BLaER1 (cell line): ENCODE results near the gene ABO.
"Not testable (repeated sequence)": the region's sequence is repeated elsewhere in the genome, so short reads cannot be mapped to it uniquely, and the experiment has no call there.

Source experiments
- H3K27ac ChIP-seq: shearing (Covaris generic); formaldehyde crosslinking; 2 replicates; pipeline ENCODE4 v1.8.1; 2022
- H3K27me3 ChIP-seq: shearing (Covaris generic); formaldehyde crosslinking; 2 replicates; pipeline ENCODE4 v1.8.1; 2022
- H3K36me3 ChIP-seq: shearing (Covaris generic); formaldehyde crosslinking; 2 replicates; pipeline ENCODE4 v1.8.1; 2022
- H3K4me1 ChIP-seq: shearing (Covaris generic); formaldehyde crosslinking; 2 replicates; pipeline ENCODE4 v1.8.1; 2022
- H3K4me2 ChIP-seq: shearing (Covaris generic); formaldehyde crosslinking; 2 replicates; pipeline ENCODE4 v1.8.1; 2022
- H3K4me3 ChIP-seq: shearing (Covaris generic); formaldehyde crosslinking; 2 replicates; pipeline ENCODE4 v1.8.1; 2022
- H3K9ac ChIP-seq: shearing (Covaris generic); formaldehyde crosslinking; 2 replicates; pipeline ENCODE4 v1.8.1; 2022
- H3K9me3 ChIP-seq: shearing (Covaris generic); formaldehyde crosslinking; 2 replicates; pipeline ENCODE4 v1.8.1; 2022
- H4K20me1 ChIP-seq: shearing (Covaris generic); formaldehyde crosslinking; 2 replicates; pipeline ENCODE4 v1.8.1; 2022
- Cebpa-rat ChIP-seq: shearing (Covaris generic); IDR thresholded peaks from 2 replicates; pipeline ENCODE4 v1.8.1; 2022

ABO gene

GRCh38 chr9:133227242-133227860 is 47.6 kb downstream of the ABO start:
- Histone ChIP-seq H3K4me1 (peaks cover 65% of the 10 kb centered on the region), H3K9me3 (no peaks in the 10 kb centered on the region), H3K27me3 (no peaks in the 10 kb centered on the region), H3K4me2 (peak overlapping the region; percentile 74), H4K20me1 (no peaks in the 10 kb centered on the region), H3K9ac (peak overlapping the region; percentile 53; the same call in 1 of the 2 replicates), H3K4me3 (no peak overlapping the region), H3K36me3 (no peaks in the 10 kb centered on the region), H3K27ac (peak overlapping the region; percentile 38; the same call in 1 of the 2 replicates)
- TF ChIP-seq Cebpa-rat, result no peak

DNA sequence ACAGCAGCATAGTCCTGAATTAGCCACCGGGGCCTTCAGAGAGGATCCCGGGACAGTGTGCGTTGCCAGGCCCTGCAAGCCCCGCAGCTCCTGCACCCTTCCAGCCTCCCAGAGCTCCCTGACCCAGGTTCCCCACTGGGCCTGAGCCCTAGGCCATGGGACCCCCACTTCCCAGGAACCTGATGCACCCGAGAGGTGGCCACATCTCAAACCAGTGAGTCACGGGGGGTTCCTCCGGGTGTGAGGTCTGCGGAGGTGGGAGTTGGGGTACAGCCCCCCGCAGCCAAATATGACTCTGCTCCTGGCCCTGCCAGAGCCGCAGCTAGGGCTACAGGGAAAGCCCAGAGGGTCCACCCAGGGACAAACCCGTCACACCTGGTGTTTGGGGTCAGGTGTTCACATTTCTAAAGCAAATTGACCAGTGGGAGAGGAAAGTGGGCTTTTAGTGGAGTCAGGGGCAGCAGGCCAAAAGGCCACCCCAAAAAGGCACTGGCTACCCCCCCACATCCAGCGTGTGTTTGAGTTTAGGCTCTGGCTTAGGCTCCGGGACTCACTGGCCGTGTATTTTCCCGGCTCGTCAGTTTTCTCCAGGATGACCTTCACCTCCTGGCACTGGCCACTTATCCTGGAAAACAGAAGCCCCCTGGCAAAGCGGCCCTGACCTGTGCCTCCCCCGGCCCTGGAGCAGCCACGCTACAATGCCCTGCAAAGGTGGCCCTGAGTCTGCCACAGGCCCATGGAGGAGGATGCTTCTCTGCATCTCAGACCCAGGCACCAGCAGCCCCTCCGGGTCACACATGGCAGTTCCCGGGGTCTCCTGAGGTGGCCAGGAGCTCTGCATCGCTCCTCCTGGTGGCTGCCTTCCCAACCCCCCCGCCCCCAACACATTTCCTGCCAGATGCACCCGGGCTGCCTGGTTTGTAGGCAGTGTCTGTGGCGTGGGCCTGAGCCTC is 48.5 kb downstream of the ABO start:
- Histone ChIP-seq H3K27ac (no peak overlapping the region), H3K4me1 (peaks cover 71% of the 10 kb centered on the region), H3K4me2 (peak overlapping the region; percentile 74), H4K20me1 (no peaks in the 10 kb centered on the region), H3K4me3 (no peak overlapping the region), H3K36me3 (no peaks in the 10 kb centered on the region), H3K9ac (no peak overlapping the region), H3K27me3 (no peaks in the 10 kb centered on the region), H3K9me3 (no peaks in the 10 kb centered on the region)
- no peak for TF ChIP-seq Cebpa-rat

DNA sequence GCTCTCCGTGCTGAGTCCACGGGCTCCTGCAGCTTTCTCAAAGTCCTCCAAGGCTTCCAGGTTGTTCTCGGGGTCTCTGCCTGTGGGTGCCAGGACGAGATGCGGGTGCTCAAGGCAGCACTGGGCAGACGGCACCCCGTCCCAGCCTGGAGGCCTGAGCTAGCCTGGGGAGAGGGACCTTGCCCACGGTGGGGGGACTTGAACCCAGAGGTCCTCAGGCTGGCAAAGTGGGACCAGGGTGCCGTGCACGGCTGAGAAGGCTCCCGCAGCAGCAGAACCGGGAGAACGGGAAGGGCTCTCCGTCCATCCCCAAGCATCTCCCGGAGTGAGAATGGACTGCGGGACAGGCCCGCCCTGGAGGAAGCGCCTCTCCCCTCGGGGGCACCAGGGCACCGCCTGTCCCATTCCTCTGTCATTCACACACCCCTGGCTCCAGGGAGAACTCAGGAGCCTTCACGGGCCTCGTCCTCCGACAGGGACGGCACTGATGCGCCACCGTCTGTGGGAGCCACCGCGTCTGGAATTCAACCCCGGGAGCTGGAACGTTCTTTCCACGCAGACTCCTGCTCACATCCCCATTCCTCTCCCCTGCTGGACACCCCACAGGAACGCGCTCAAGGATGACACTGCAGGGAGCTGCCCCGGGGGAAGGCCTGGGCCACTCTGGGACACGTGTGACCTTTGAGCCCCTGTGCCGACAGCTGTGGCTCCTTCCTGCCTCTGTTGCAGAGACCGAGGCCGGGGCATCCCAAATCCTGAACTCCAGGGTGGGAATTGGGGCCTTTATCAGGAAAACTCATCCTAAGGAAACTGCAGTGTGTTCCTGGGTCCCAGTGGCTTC is 49.6 kb downstream of the ABO start:
- H3K9me3 ChIP-seq, result no peaks in the 10 kb centered on the region
- TF ChIP-seq Cebpa-rat, result no peak
- no peaks in the 10 kb centered on the region for H3K27me3 ChIP-seq
- no peaks in the 10 kb centered on the region for H4K20me1 ChIP-seq
- no peak overlapping the region for H3K4me3 ChIP-seq
- H3K36me3 ChIP-seq, result no peaks in the 10 kb centered on the region
- peak overlapping the region; percentile 74 for H3K4me2 ChIP-seq
- peaks cover 74% of the 10 kb centered on the region for H3K4me1 ChIP-seq
- H3K9ac ChIP-seq, result no peak overlapping the region
- H3K27ac ChIP-seq, result no peak overlapping the region

DNA sequence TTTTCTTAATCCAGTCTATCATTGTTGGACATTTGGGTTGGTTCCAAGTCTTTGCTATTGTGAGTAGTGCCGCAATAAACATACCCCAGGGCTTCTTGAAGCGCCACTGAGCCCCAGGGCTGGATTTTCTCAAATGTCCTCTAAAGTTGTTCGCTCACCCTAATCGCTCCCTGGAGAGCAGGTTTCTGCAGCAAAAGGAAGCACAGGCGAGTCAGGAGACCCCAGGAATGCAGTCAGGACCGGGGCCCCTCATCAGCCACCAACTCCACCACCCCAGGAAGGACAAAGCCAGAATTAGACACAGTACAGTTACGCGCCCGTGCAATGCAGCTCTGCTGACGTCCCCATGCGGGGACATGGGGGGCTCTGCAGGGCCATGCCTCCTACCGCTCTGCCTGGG is 50.2 kb downstream of the ABO start:
- no peaks in the 10 kb centered on the region for H3K9me3 ChIP-seq
- H3K36me3 ChIP-seq, result no peaks in the 10 kb centered on the region
- peaks cover 74% of the 10 kb centered on the region for H3K4me1 ChIP-seq
- no peaks in the 10 kb centered on the region for H4K20me1 ChIP-seq
- TF ChIP-seq Cebpa-rat, result no peak
- no peak overlapping the region for H3K27ac ChIP-seq
- no peaks in the 10 kb centered on the region for H3K27me3 ChIP-seq
- H3K4me2 ChIP-seq, result peak overlapping the region; percentile 74
- H3K9ac ChIP-seq, result no peak overlapping the region
- no peak overlapping the region for H3K4me3 ChIP-seq

- peak overlapping the region; percentile 39; the same call in 1 of the 2 replicates for H3K27ac ChIP-seq
- not testable (repeated sequence) for H3K36me3 ChIP-seq, H3K4me3 ChIP-seq, H3K9ac ChIP-seq, H3K9me3 ChIP-seq, H4K20me1 ChIP-seq, H3K27me3 ChIP-seq
- peaks cover 68% of the 10 kb centered on the region for H3K4me1 ChIP-seq
- H3K4me2 ChIP-seq, result peak overlapping the region; percentile 73
Observed at GRCh38 chr9:133223159-133223756, 51.7 kb downstream of the ABO start.

DNA sequence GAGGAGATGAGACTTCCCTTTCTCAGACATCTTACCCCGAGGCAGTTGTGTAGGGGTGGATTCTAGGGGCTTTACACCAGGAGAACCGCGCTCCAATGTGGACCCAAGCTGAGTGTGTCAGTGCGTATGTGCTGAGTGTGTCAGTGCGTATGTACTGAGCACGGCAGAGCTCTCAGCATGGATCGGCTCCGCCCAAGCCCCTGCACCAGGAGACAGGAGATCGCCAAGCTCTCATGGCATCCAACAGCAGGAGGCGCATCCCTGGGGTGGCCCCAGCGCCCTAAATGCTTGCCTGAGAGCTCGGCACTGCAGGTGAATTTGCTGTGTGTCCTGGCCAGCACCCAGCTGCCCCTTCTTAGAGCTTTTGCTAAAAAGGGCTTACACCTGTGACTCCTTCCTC is 53.0 kb downstream of the ABO start:
- H3K27ac ChIP-seq, H3K36me3 ChIP-seq, H4K20me1 ChIP-seq, H3K9me3 ChIP-seq, H3K9ac ChIP-seq, H3K4me3 ChIP-seq, H3K4me2 ChIP-seq, H3K27me3 ChIP-seq: not testable (repeated sequence)
- peaks cover 67% of the 10 kb centered on the region for H3K4me1 ChIP-seq

- Histone ChIP-seq H4K20me1 (no peaks in the 10 kb centered on the region), H3K27me3 (no peaks in the 10 kb centered on the region), H3K36me3 (no peaks in the 10 kb centered on the region), H3K4me1 (peaks cover 61% of the 10 kb centered on the region), H3K27ac (no peak overlapping the region), H3K9me3 (no peaks in the 10 kb centered on the region), H3K4me2 (no peak overlapping the region), H3K4me3 (no peak overlapping the region), H3K9ac (no peak overlapping the region)
- TF ChIP-seq Cebpa-rat, result no peak
Observed at GRCh38 chr9:133221177-133221809, 53.7 kb downstream of the ABO start.

- peaks cover 31% of the 10 kb centered on the region for H3K4me1 ChIP-seq
- not testable (repeated sequence) for H4K20me1 ChIP-seq, H3K4me3 ChIP-seq, H3K27me3 ChIP-seq, H3K4me2 ChIP-seq, H3K9ac ChIP-seq, H3K9me3 ChIP-seq, H3K36me3 ChIP-seq, H3K27ac ChIP-seq
Observed at GRCh38 chr9:133218049-133218975, 56.7 kb downstream of the ABO start.

- peaks cover 23% of the 10 kb centered on the region for H3K4me1 ChIP-seq
- H3K9me3 ChIP-seq, H3K4me3 ChIP-seq, H3K27ac ChIP-seq, H3K9ac ChIP-seq, H3K27me3 ChIP-seq, H4K20me1 ChIP-seq, H3K36me3 ChIP-seq: not testable (repeated sequence)
- H3K4me2 ChIP-seq, result peak overlapping the region; percentile 57
Observed at GRCh38 chr9:133217333-133217988, 57.5 kb downstream of the ABO start.

DNA sequence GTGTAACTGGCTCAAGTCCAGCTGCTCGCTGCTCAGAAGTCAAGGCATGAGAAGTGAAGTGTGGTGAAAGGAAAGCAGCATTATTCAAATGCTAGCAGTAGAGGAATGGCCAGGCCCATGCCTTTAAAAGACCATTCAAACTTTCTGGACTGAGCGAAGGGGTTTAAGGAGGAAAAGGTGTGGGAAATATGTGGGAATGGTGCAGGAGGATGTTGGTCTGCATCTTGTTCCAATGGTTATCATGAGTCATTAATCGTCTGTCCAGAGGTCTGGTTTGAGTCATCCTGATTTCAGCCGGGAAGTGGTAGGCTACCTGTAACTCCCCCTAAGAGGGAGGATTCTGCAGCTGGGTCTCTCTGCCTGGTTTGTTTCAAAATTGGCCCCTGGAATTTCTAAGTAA is 60.7 kb downstream of the ABO start:
- Histone ChIP-seq H3K4me1 (peaks cover 12% of the 10 kb centered on the region), H3K9me3 (peaks cover 16% of the 10 kb centered on the region; the same call in 1 of the 2 replicates)
- not testable (repeated sequence) for H3K27ac ChIP-seq, H3K4me3 ChIP-seq, H3K4me2 ChIP-seq, H3K9ac ChIP-seq, H4K20me1 ChIP-seq, H3K36me3 ChIP-seq, H3K27me3 ChIP-seq
